B cell (primary cell): Measurements from ENCODE around the gene MUC6. TPM values are rescaled to one million over a fixed set of nuclear protein-coding genes. Genes with fewer than 3 reads are reported as not detected.

Source experiments
- ATAC-seq: fragments of 200-7000 bp; cut with Tn5 transposase; one replicate; pipeline ENCODE4 v1.10.0; 2021; ENCODE audit warnings: low read depth, mild to moderate bottlenecking, moderate number of reproducible peaks, moderate library complexity
- CTCF ChIA-PET: fragments of 350-600 bp; sonication (Branson Sonifier 250); formaldehyde crosslinking; loops from one replicate; lab custom pipeline; 2021; ENCODE audit warnings: antibody characterized with exemption, inconsistent platforms; lab: Charles Lee
- POLR2A ChIA-PET: fragments of 350-600 bp; sonication (Branson Sonifier 250); formaldehyde crosslinking; loops from one replicate; lab custom pipeline; 2021; ENCODE audit warnings: antibody characterized with exemption; lab: Charles Lee
- DNase-seq: peaks from one replicate; pipeline ENCODE4 v3.0.0; 2013
- H2AFZ ChIP-seq: 2 replicates; pipeline ENCODE4 v1.6.1; 2012; ENCODE audit warnings: mild to moderate bottlenecking, low read depth, low read length; ENCODE audit not compliant: insufficient read depth, poor library complexity, severe bottlenecking
- H3K27ac ChIP-seq, 2 donors: 1 replicate in 1 of 2; 2 replicates in 1 of 2; pipeline ENCODE4 v1.5.1; 2012 to 2013; ENCODE audit warnings: low read length in 2 of 2, mild to moderate bottlenecking in 2 of 2, moderate library complexity in 1 of 2
- H3K27me3 ChIP-seq, 4 experiments: fragments of 200-600 bp in 1 of 4; sonication (generic) in 1 of 4; replicated peaks in 1 of 4; 1 replicate in 2 of 4; 2 replicates in 2 of 4; pipeline versions ENCODE4 v1.6.1 to v1.7.0; 2013 to 2016; ENCODE audit warnings: low read length in 3 of 4, mild to moderate bottlenecking in 2 of 4, mixed read lengths in 1 of 4, moderate library complexity in 1 of 4; ENCODE audit not compliant: insufficient read depth in 4 of 4, control insufficient read depth in 3 of 4; ENCODE audit errors: control extremely low read depth in 1 of 4
- H3K36me3 ChIP-seq, 2 experiments: replicated peaks in 1 of 2; 1 replicate in 1 of 2; 2 replicates in 1 of 2; pipeline versions ENCODE4 v1.6.1 to v1.7.1; 2013; ENCODE audit warnings: low read length in 1 of 2; ENCODE audit not compliant: insufficient read depth in 2 of 2, control insufficient read depth in 1 of 2; ENCODE audit errors: control extremely low read depth in 1 of 2, extremely low read depth in 1 of 2
- H3K4me1 ChIP-seq, 2 donors: fragments of 200-600 bp in 1 of 2; sonication (generic) in 1 of 2; 1 replicate in 1 of 2; 2 replicates in 1 of 2; pipeline versions ENCODE4 v1.5.1 to v1.6.1; 2013 to 2017; ENCODE audit warnings: low read length in 2 of 2; ENCODE audit not compliant: control insufficient read depth in 2 of 2, insufficient read depth in 2 of 2
- H3K4me2 ChIP-seq: replicated peaks from 2 replicates; pipeline ENCODE3; 2012; ENCODE audit warnings: mild to moderate bottlenecking, low read depth, low read length; ENCODE audit not compliant: poor library complexity, severe bottlenecking
- H3K4me3 ChIP-seq, 5 experiments: fragments of 200-600 bp in 1 of 5; sonication (generic) in 1 of 5; 1 replicate in 3 of 5; 2 replicates in 2 of 5; pipeline versions ENCODE4 v1.5.1 to v1.7.0; 2011 to 2016; ENCODE audit warnings: low read length in 4 of 5, mild to moderate bottlenecking in 4 of 5, low read depth in 2 of 5, control low read depth in 1 of 5, moderate library complexity in 1 of 5; ENCODE audit not compliant: insufficient read depth in 1 of 5; ENCODE audit errors: control extremely low read depth in 1 of 5, extremely low read depth in 1 of 5
- H3K79me2 ChIP-seq: fragments of 200-600 bp; sonication (generic); one replicate; pipeline ENCODE4 v1.6.0; 2016; ENCODE audit warnings: low read length; ENCODE audit not compliant: control insufficient read depth, insufficient read depth
- H3K9ac ChIP-seq: fragments of 200-600 bp; sonication (generic); 2 replicates; pipeline ENCODE4 v1.6.1; 2017; ENCODE audit warnings: mild to moderate bottlenecking, low read length, moderate library complexity
- H3K9me3 ChIP-seq, 3 donors: one replicate each; pipeline versions ENCODE4 v1.6.1 to v1.7.1; 2013; ENCODE audit warnings: low read length in 2 of 3; ENCODE audit not compliant: control insufficient read depth in 2 of 3, insufficient read depth in 1 of 3; ENCODE audit errors: control extremely low read depth in 1 of 3
- H4K20me1 ChIP-seq: 2 replicates; pipeline ENCODE4 v1.6.0; 2012; ENCODE audit warnings: mild to moderate bottlenecking, low read length; ENCODE audit not compliant: insufficient read depth, control insufficient read depth, poor library complexity, severe bottlenecking
- H3K27ac Mint-ChIP-seq: one replicate; pipeline ENCODE4 v1.8.0; 2021; ENCODE audit warnings: mixed read lengths
- H3K27me3 Mint-ChIP-seq: one replicate; pipeline ENCODE4 v1.8.0; 2021; ENCODE audit warnings: mixed read lengths
- H3K4me1 Mint-ChIP-seq: one replicate; pipeline ENCODE4 v1.8.0; 2021; ENCODE audit warnings: mixed read lengths
- H3K4me3 Mint-ChIP-seq: one replicate; pipeline ENCODE4 v1.8.0; 2021; ENCODE audit warnings: mixed read lengths
- H3K9me3 Mint-ChIP-seq: one replicate; pipeline ENCODE4 v1.8.0; 2022; ENCODE audit warnings: mixed read lengths; ENCODE audit not compliant: insufficient read depth
- CTCF ChIP-seq: fragments of 200-600 bp; IDR thresholded peaks from one replicate; pipeline ENCODE4 v1.8.0; 2022; ENCODE audit warnings: antibody characterized with exemption, mild to moderate bottlenecking
- EZH2 ChIP-seq: IDR thresholded peaks from 2 replicates; pipeline ENCODE4 v1.6.1; 2012; ENCODE audit warnings: borderline replicate concordance, low read depth, mild to moderate bottlenecking, moderate library complexity, low read length; ENCODE audit not compliant: insufficient read depth, poor library complexity, severe bottlenecking
- WGBS: methylation state at CpG from one replicate; pipeline ENCODE4 v1.1.5; 2013; ENCODE audit warnings: missing lambda C conversion rate; ENCODE audit not compliant: insufficient coverage; 5-methylcytosine and 5-hydroxymethylcytosine counted together
- intact Hi-C: fragments of 100-400 bp; cut with micrococcal nuclease; formaldehyde crosslinking; loops from one replicate; pipeline ENCODE4 v1.10.0; 2022
- polyA plus RNA-seq: library from polyadenylated mRNA; depleted of rRNA; stranded (reverse); fragments of >200 nt; gene quantifications from 2 replicates; pipeline ENCODE4 v1.2.3, GENCODE V29; 2012
- total RNA-seq, 2 donors: library from RNA; stranded (reverse); fragments of 120-200 nt in 1 of 2; gene quantifications; 1 replicate in 1 of 2; 2 replicates in 1 of 2; pipeline versions ENCODE4 v1.2.3 to v1.2.4, GENCODE V29; 2013 to 2022

MUC6 gene
- total and polyA plus RNA-seq, 2 donors (not counting 1 experiment from before 2014, with no cell fraction given), result not detected

GRCh38 chr11:1051356-1052132, 15.0 kb upstream of the MUC6 start:
- H3K27ac Mint-ChIP-seq, result no peak overlapping the region
- H3K36me3 ChIP-seq, result no peaks in the 10 kb centered on the region
- ATAC-seq (no peak), DNase-seq (no peak)
- H3K4me1 ChIP-seq, result peaks cover 4 to 6% of the 10 kb centered on the region in 2 donors
- H3K27me3 Mint-ChIP-seq, result peaks cover 15% of the 10 kb centered on the region
- ChIA-PET POLR2A (no interaction called here), CTCF (interaction anchor here (0.9 to 3.4 kb wide), 3 partner anchors 8 to 497 kb away, joined by 3 to 26 read pairs (median 3); no protein-coding TSS in a partner anchor)
- no peaks in the 10 kb centered on the region for H3K9me3 Mint-ChIP-seq
- 65% methylated on average over 13 of the region's 15 CpGs for WGBS
- H3K4me2 ChIP-seq, result peak overlapping the region; percentile 20
- peaks cover 3% of the 10 kb centered on the region for H3K4me1 Mint-ChIP-seq
- TF ChIP-seq EZH2 (no peak), CTCF (peak; percentile 32)
- H3K79me2 ChIP-seq, result no peaks in the 10 kb centered on the region
- H3K9ac ChIP-seq, result no peak overlapping the region
- no peak overlapping the region for H3K4me3 ChIP-seq
- no peaks in the 10 kb centered on the region for H3K9me3 ChIP-seq
- no peak overlapping the region for H3K27ac ChIP-seq
- no peak overlapping the region for H3K4me3 Mint-ChIP-seq
- peaks cover 0 to 27% (median 3%) of the 10 kb centered on the region in 4 experiments for H3K27me3 ChIP-seq
- no peaks in the 10 kb centered on the region for H4K20me1 ChIP-seq
- intact Hi-C loops, result no loop called here
- H2AFZ ChIP-seq, result peak overlapping the region; percentile 50
